Measurements from ENCODE around the gene XRN2. TPM values are rescaled to one million over a fixed set of nuclear protein-coding genes. Genes with fewer than 3 reads are reported as not detected.

XRN2 gene
- polyA plus RNA-seq, 3 donors = 53.1 to 111 (median 101) TPM

DNA sequence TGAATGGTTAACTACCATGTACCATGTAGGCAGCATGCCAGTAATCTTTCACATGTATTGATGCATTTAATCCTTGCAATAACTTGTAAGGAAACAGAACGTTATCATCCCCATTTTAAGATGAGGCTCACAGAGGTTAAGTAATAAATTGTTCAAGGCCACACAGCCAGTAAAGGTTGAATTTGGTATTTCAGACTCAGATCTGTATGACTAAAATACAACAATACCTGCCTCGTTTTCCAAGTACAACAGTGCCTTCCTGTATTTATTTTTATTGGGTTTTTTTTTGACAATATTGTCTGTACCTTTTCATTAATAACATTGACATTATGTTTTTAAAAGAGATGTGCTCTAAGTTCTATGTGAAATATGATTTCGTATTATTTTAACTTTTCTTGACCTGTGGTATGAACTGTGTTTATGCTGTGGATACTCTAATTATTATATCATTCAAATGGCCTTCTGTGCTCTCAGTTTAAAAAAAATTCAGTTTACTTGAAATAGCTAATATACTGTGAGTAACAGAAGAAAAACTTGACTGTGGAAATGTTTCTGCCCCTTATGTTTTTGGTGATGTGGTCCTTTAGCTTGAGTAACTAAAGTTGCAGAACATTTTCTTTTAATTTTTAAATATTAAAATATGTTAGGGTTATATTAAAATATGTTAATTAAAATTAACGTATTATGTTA, 39.7 kb downstream of the XRN2 start:
- no peak overlapping the region for H3K27ac Mint-ChIP-seq
- Histone ChIP-seq H2AFZ (ENCODE audit: insufficient read depth, low read depth, low read length, poor library complexity, severe bottlenecking) (no peak overlapping the region), H3K27ac (ENCODE audit: low read depth in 1 of 2, low read length in 2 of 2) (no peak overlapping the region), H3K4me1 (ENCODE audit: control insufficient read depth in 1 of 2, insufficient read depth in 2 of 2, low read length in 2 of 2) (peaks cover 9 to 12% of the 10 kb centered on the region in 2 donors), H3K27me3 (ENCODE audit: control insufficient read depth in 2 of 2, insufficient read depth in 2 of 2, low read length in 2 of 2) (no peaks in the 10 kb centered on the region), H3K79me2 (ENCODE audit: insufficient read depth, low read length) (peaks cover 7% of the 10 kb centered on the region), H3K4me2 (replicated peaks; ENCODE audit: extremely low read depth, low read length, poor library complexity, severe bottlenecking) (no peak overlapping the region), H3K9me3 (replicated peaks in 1 of 2; ENCODE audit: control insufficient read depth in 1 of 2, insufficient read depth in 1 of 2, low read length in 2 of 2) (no peaks in the 10 kb centered on the region), H3K9ac (ENCODE audit: insufficient read depth, low read length, poor library complexity, severe bottlenecking) (no peak overlapping the region), H4K20me1 (ENCODE audit: insufficient read depth, low read length) (peaks cover 72% of the 10 kb centered on the region), H3K36me3 (replicated peaks in 1 of 2; ENCODE audit: control insufficient read depth in 1 of 2, insufficient read depth in 2 of 2, low read length in 2 of 2) (peaks cover 72 to 85% of the 10 kb centered on the region in 2 donors), H3K4me3 (replicated peaks in 1 of 3; ENCODE audit: low read depth in 2 of 3, low read length in 3 of 3) (no peak overlapping the region)
- WGBS (ENCODE audit: insufficient coverage) = no CpG with 5 or more reads among the region's 4 CpGs
- peaks cover 14% of the 10 kb centered on the region for H3K4me1 Mint-ChIP-seq
- no peaks in the 10 kb centered on the region for H3K27me3 Mint-ChIP-seq (ENCODE audit: low read depth in 3 of 3)
- intact Hi-C loops (cut with micrococcal nuclease) = no loop called here
- TF ChIP-seq, protein P1, sequence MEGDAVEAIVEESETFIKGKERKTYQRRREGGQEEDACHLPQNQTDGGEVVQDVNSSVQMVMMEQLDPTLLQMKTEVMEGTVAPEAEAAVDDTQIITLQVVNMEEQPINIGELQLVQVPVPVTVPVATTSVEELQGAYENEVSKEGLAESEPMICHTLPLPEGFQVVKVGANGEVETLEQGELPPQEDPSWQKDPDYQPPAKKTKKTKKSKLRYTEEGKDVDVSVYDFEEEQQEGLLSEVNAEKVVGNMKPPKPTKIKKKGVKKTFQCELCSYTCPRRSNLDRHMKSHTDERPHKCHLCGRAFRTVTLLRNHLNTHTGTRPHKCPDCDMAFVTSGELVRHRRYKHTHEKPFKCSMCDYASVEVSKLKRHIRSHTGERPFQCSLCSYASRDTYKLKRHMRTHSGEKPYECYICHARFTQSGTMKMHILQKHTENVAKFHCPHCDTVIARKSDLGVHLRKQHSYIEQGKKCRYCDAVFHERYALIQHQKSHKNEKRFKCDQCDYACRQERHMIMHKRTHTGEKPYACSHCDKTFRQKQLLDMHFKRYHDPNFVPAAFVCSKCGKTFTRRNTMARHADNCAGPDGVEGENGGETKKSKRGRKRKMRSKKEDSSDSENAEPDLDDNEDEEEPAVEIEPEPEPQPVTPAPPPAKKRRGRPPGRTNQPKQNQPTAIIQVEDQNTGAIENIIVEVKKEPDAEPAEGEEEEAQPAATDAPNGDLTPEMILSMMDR (IDR thresholded peaks at IDR 0.05) = no peak
- H3K36me3 Mint-ChIP-seq = peaks cover 67 to 72% of the 10 kb centered on the region in 2 donors
- H3K9me3 Mint-ChIP-seq = no peaks in the 10 kb centered on the region
- no peak for DNase-seq
- no peak overlapping the region for H3K4me3 Mint-ChIP-seq

GRCh38 chr20:21344206-21344900, 41.2 kb downstream of the XRN2 start:
- H3K4me3 Mint-ChIP-seq = no peak overlapping the region
- no peak overlapping the region for H3K27ac Mint-ChIP-seq
- WGBS (ENCODE audit: insufficient coverage) = no CpG with 5 or more reads among the region's 5 CpGs

More at GRCh38 chr20:21344206-21344900, 41.2 kb downstream of the XRN2 start:
- H3K9ac ChIP-seq (ENCODE audit: insufficient read depth, low read length, poor library complexity, severe bottlenecking) = no peak overlapping the region
- H3K27me3 Mint-ChIP-seq (ENCODE audit: low read depth in 3 of 3) = no peaks in the 10 kb centered on the region
- DNase-seq = no peak
- intact Hi-C loops (cut with micrococcal nuclease) = no loop called here
- no peak overlapping the region for H2AFZ ChIP-seq (ENCODE audit: insufficient read depth, low read depth, low read length, poor library complexity, severe bottlenecking)
- peaks cover 79 to 89% of the 10 kb centered on the region in 2 donors for H3K36me3 ChIP-seq (replicated peaks in 1 of 2; ENCODE audit: control insufficient read depth in 1 of 2, insufficient read depth in 2 of 2, low read length in 2 of 2)
- H3K36me3 Mint-ChIP-seq = peaks cover 77 to 79% of the 10 kb centered on the region in 2 donors
- H3K4me2 ChIP-seq (replicated peaks; ENCODE audit: extremely low read depth, low read length, poor library complexity, severe bottlenecking) = no peak overlapping the region
- no peaks in the 10 kb centered on the region for H3K27me3 ChIP-seq (ENCODE audit: control insufficient read depth in 2 of 2, insufficient read depth in 2 of 2, low read length in 2 of 2)
- peaks cover 4% of the 10 kb centered on the region for H3K4me1 Mint-ChIP-seq
- TF ChIP-seq, protein P1 (IDR thresholded peaks at IDR 0.05) = no peak
- H3K4me1 ChIP-seq (ENCODE audit: control insufficient read depth in 1 of 2, insufficient read depth in 2 of 2, low read length in 2 of 2) = peaks cover 4 to 6% of the 10 kb centered on the region in 2 donors
- peaks cover 4% of the 10 kb centered on the region for H3K79me2 ChIP-seq (ENCODE audit: insufficient read depth, low read length)
- no peaks in the 10 kb centered on the region for H3K9me3 ChIP-seq (replicated peaks in 1 of 2; ENCODE audit: control insufficient read depth in 1 of 2, insufficient read depth in 1 of 2, low read length in 2 of 2)
- peak overlapping the region in 1 of 2 donors; percentile 26 for H3K27ac ChIP-seq (ENCODE audit: low read depth in 1 of 2, low read length in 2 of 2)
- peaks cover 64% of the 10 kb centered on the region for H4K20me1 ChIP-seq (ENCODE audit: insufficient read depth, low read length)
- H3K9me3 Mint-ChIP-seq = no peaks in the 10 kb centered on the region
- no peak overlapping the region for H3K4me3 ChIP-seq (replicated peaks in 1 of 3; ENCODE audit: low read depth in 2 of 3, low read length in 3 of 3)

Measured in CD14-positive monocyte (primary cell).